Activated naive CD8-positive, alpha-beta T cell treated with anti-CD3 and anti-CD28 coated beads, Interleukin-2, amount 50 U/mL, for 24 hours (primary cell): ENCODE results near the gene OGG1.
A peak's percentile ranks its signal among the peaks of the same experiment; 100 is the strongest.

ENCODE experiments used
- ATAC-seq: fragments of 150-1000 bp; cut with Tn5 transposase; one replicate; pipeline ENCODE4 v1.10.0; 2021
- DNase-seq: peaks from one replicate; pipeline ENCODE4 v3.0.0; 2021
- H3K27ac Mint-ChIP-seq: one replicate; pipeline ENCODE4 v1.8.0; 2021; ENCODE audit warnings: mild to moderate bottlenecking, mixed read lengths
- H3K27me3 Mint-ChIP-seq: one replicate; pipeline ENCODE4 v1.8.0; 2021; ENCODE audit warnings: mixed read lengths
- H3K36me3 Mint-ChIP-seq: one replicate; pipeline ENCODE4 v1.8.0; 2021; ENCODE audit warnings: low read depth, mixed read lengths
- H3K4me1 Mint-ChIP-seq: one replicate; pipeline ENCODE4 v1.8.0; 2021; ENCODE audit warnings: mixed read lengths
- H3K4me3 Mint-ChIP-seq: one replicate; pipeline ENCODE4 v1.8.0; 2021; ENCODE audit warnings: mild to moderate bottlenecking, moderate library complexity, mixed read lengths
- H3K9me3 Mint-ChIP-seq: one replicate; pipeline ENCODE4 v1.8.0; 2021; ENCODE audit warnings: mixed read lengths

The OGG1 gene

DNA sequence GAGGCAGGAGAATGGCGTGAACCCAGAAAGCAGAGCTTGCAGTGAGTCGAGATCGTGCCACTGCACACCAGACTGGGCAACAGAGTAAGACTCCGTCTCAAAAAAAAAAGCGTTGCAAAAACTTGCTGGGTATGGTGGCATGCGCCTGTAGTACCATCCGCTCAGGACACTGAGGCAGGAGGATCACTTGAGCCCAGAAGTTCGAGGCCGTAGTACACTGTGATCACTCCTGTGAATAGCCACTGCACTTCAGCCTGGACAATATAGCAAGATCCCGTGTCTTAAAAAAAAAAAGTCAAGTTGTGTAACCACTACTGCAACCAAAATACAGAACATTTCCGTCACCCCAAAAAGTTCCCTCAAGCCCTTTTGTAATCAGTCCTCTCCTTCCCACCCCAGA lies 44.6 kb downstream of the OGG1 start:
- Mint-ChIP-seq H3K9me3 (no peaks in the 10 kb centered on the region), H3K4me1 (peaks cover 61% of the 10 kb centered on the region), H3K27ac (peak overlapping the region; percentile 87), H3K4me3 (peak overlapping the region; percentile 99), H3K27me3 (no peaks in the 10 kb centered on the region), H3K36me3 (peaks cover 62% of the 10 kb centered on the region)
- ATAC-seq (no peak), DNase-seq (no peak)

DNA sequence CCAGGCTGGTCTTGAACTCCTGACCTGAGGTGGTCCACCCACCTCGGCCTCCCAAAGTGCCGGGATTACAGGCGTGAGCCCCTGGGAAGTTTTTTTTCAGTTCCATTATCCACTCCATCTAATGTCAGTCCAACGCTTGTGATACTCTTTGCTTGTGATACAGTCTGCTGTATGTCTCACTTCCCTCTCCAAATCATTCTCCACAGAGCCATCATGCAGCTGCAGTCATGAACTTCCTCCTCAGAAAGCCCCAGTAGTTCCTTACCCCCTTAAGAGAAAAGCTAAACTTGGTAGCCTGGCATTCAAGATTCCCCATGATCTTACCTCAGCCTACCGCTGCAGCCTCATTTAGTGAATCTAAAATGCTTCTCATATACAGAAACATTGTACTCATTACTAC lies 45.5 kb downstream of the OGG1 start:
- Mint-ChIP-seq H3K9me3 (no peaks in the 10 kb centered on the region), H3K27ac (peak overlapping the region; percentile 86), H3K36me3 (peaks cover 62% of the 10 kb centered on the region), H3K27me3 (no peaks in the 10 kb centered on the region), H3K4me1 (peaks cover 57% of the 10 kb centered on the region), H3K4me3 (peak overlapping the region; percentile 70)
- DNase-seq = no peak
- no peak for ATAC-seq

GRCh38 chr3:9797196-9797945 lies 47.6 kb downstream of the OGG1 start:
- peaks cover 39% of the 10 kb centered on the region for H3K4me1 Mint-ChIP-seq
- no peak overlapping the region for H3K27ac Mint-ChIP-seq
- no peak for ATAC-seq
- no peaks in the 10 kb centered on the region for H3K9me3 Mint-ChIP-seq
- H3K4me3 Mint-ChIP-seq = no peak overlapping the region
- no peak for DNase-seq
- peaks cover 66% of the 10 kb centered on the region for H3K36me3 Mint-ChIP-seq
- no peaks in the 10 kb centered on the region for H3K27me3 Mint-ChIP-seq

DNA sequence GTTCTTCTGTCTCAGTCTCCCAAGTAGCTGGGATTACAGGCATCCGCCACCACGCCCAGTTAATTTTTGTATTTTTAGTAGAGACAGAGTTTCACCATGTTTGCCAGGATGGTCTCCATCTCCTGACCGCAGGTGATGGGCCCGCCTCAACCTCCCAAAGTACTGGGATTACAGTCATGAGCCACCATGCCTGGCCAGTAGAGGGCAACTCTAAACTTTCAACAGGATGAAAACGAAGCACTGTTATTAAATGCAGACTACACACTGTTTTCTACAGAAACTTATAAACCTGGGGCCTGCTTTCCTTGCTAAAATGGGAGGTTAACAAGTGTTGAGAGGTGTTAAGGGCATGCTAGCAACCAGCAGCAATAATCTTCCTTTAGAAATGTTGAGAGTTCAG lies 50.8 kb downstream of the OGG1 start:
- H3K27me3 Mint-ChIP-seq = no peaks in the 10 kb centered on the region
- H3K9me3 Mint-ChIP-seq = no peaks in the 10 kb centered on the region
- no peak for DNase-seq
- H3K4me1 Mint-ChIP-seq = peaks cover 19% of the 10 kb centered on the region
- H3K36me3 Mint-ChIP-seq = peaks cover 72% of the 10 kb centered on the region
- H3K27ac Mint-ChIP-seq = no peak overlapping the region
- no peak overlapping the region for H3K4me3 Mint-ChIP-seq
- ATAC-seq = no peak

DNA sequence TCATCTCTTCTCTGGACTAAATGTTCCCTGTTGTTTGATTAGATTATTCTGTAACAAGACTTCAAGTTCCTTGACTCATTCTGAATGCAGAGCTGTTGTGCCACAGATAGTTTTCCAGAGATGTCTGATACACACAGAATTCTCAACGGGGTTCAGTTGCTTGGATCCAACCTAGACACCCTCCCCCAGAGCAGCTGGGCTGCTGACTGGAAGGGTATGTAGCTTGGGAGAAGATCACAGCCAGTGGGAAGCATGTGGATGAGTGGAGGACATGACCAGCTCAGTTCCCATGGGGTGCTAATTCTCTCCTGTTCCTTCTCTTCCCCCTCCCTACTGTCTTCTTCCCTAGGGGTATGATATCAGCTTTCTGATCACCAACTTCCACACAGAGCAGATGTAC lies 53.7 kb downstream of the OGG1 start:
- DNase-seq = no peak
- Mint-ChIP-seq H3K36me3 (peaks cover 63% of the 10 kb centered on the region), H3K27me3 (no peaks in the 10 kb centered on the region), H3K27ac (no peak overlapping the region), H3K4me3 (no peak overlapping the region), H3K9me3 (no peaks in the 10 kb centered on the region), H3K4me1 (peaks cover 16% of the 10 kb centered on the region)
- no peak for ATAC-seq

DNA sequence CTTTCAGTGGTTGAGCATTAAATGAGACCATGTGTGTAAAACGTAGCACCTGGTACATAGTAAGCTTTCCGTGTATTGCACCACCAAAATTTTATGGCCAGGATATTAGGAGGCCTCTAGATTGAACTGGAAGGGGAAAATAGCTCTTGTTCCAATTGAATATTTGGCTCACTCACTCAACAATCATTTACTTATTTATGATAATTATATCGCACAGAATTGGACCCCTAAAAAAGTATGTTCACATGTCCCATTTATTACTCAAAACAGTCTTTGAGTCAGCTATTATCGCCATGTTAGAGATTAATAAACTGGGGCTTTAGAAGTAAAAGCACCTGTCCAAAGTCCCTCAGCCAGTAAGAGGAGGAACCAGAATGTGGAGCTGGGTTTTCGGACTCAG lies 55.2 kb downstream of the OGG1 start:
- Mint-ChIP-seq H3K27me3 (no peaks in the 10 kb centered on the region), H3K27ac (no peak overlapping the region), H3K4me3 (no peak overlapping the region), H3K9me3 (no peaks in the 10 kb centered on the region), H3K4me1 (peaks cover 28% of the 10 kb centered on the region), H3K36me3 (peaks cover 54% of the 10 kb centered on the region)
- DNase-seq = no peak
- no peak for ATAC-seq

DNA sequence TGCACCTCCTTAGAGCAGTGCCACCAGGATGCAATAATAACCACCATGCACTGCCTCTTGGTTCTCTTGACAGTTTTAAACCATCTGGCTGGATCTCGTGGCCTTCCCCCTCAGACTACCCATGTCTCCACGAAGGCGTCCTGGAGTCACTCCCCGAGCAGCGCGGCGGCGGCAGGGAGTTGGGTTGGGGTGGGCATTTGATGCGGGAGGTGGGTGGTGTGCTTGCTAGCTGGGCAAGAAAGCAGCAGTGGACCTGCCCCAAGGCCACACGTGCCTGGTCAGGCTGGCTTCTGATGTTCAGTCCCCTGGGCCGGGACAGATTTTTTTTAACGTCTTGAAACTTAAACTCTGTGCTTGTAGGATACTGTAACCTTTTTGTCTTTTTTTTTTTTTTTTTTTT lies 56.4 kb downstream of the OGG1 start:
- Mint-ChIP-seq H3K9me3 (no peaks in the 10 kb centered on the region), H3K27ac (no peak overlapping the region), H3K27me3 (no peaks in the 10 kb centered on the region), H3K4me3 (no peak overlapping the region), H3K4me1 (peaks cover 32% of the 10 kb centered on the region), H3K36me3 (peaks cover 51% of the 10 kb centered on the region)
- DNase-seq (no peak), ATAC-seq (no peak)
